Neural cell (in vitro differentiated cells): ENCODE measurements around the gene ZNF789. TPM values are rescaled to one million over a fixed set of nuclear protein-coding genes. Genes with fewer than 3 reads are reported as not detected.

Experiments used
- H2AFZ ChIP-seq: fragments of 200-600, 300-800 bp; sonication (generic), shearing (Covaris generic); 2 replicates; pipeline ENCODE4 v1.6.0; 2014; ENCODE audit warnings: low read depth, mild to moderate bottlenecking, antibody characterized with exemption, low read length, moderate library complexity
- H3F3A ChIP-seq: fragments of 200-600 bp; shearing (Covaris generic); 2 replicates; pipeline ENCODE4 v1.6.1; 2016; ENCODE audit warnings: mild to moderate bottlenecking, moderate library complexity, mixed read lengths, antibody characterized with exemption, low read length; ENCODE audit not compliant: insufficient read depth, poor library complexity, severe bottlenecking
- H3K27ac ChIP-seq: fragments of 200-600, 300-800 bp; sonication (generic), shearing (Covaris generic); 2 replicates; pipeline ENCODE4 v1.5.1; 2014; ENCODE audit warnings: mild to moderate bottlenecking, low read length, moderate library complexity
- H3K27me3 ChIP-seq: fragments of 300-800, 200-600 bp; sonication (generic), shearing (Covaris generic); 2 replicates; pipeline ENCODE4 v1.6.0; 2014; ENCODE audit warnings: mild to moderate bottlenecking, low read depth, low read length, moderate library complexity; ENCODE audit not compliant: insufficient read depth
- H3K36me3 ChIP-seq: fragments of 300-800, 200-600 bp; sonication (generic), shearing (Covaris generic); 2 replicates; pipeline ENCODE4 v1.5.1; 2014; ENCODE audit warnings: mild to moderate bottlenecking, antibody characterized with exemption, low read length, moderate library complexity; ENCODE audit not compliant: insufficient read depth
- H3K4me2 ChIP-seq: fragments of 300-800, 200-600 bp; sonication (generic), shearing (Covaris generic); 2 replicates; pipeline ENCODE4 v1.6.0; 2014; ENCODE audit warnings: mild to moderate bottlenecking, low read length
- H3K4me3 ChIP-seq: fragments of 300-800, 200-600 bp; sonication (generic), shearing (Covaris generic); 2 replicates; pipeline ENCODE4 v1.5.1; 2014; ENCODE audit warnings: mild to moderate bottlenecking, low read length, moderate library complexity
- H3K79me2 ChIP-seq: fragments of 200-600 bp; shearing (Covaris generic); replicated peaks from 2 replicates; pipeline ENCODE4 v1.6.0; 2014; ENCODE audit warnings: mild to moderate bottlenecking, low read length, moderate library complexity; ENCODE audit not compliant: insufficient read depth
- H3K9ac ChIP-seq: fragments of 300-800, 200-600 bp; sonication (generic), shearing (Covaris generic); 2 replicates; pipeline ENCODE4 v1.6.1; 2016; ENCODE audit warnings: mild to moderate bottlenecking, low read length, mixed read lengths
- H3K9me2 ChIP-seq: fragments of 200-600 bp; shearing (Covaris generic); 2 replicates; pipeline ENCODE4 v1.6.1; 2016; ENCODE audit warnings: mild to moderate bottlenecking, low read length, mixed read lengths; ENCODE audit not compliant: insufficient read depth
- H3K9me3 ChIP-seq: fragments of 200-600, 300-800 bp; sonication (generic), shearing (Covaris generic); 2 replicates; pipeline ENCODE4 v1.6.1; 2016; ENCODE audit warnings: mild to moderate bottlenecking, mixed run types, low read length, moderate library complexity, mixed read lengths
- H4K20me1 ChIP-seq: fragments of 200-600 bp; shearing (Covaris generic); 2 replicates; pipeline ENCODE4 v1.6.1; 2016; ENCODE audit warnings: mild to moderate bottlenecking, mixed run types; ENCODE audit not compliant: insufficient read depth
- EP300 ChIP-seq: fragments of 450-650 bp; conservative IDR thresholded peaks from 2 replicates; pipeline ENCODE4 v1.6.1; 2014; ENCODE audit warnings: antibody characterized with exemption, mild to moderate bottlenecking, moderate library complexity; ENCODE audit not compliant: poor library complexity, severe bottlenecking
- EZH2 ChIP-seq: fragments of 200-600, 300-800 bp; shearing (Covaris generic), sonication (generic); IDR thresholded peaks from 2 replicates; pipeline ENCODE4 v1.6.1; 2014; ENCODE audit warnings: antibody characterized with exemption, low read length, borderline replicate concordance, mild to moderate bottlenecking; ENCODE audit not compliant: insufficient read depth, poor library complexity, severe bottlenecking
- MXI1 ChIP-seq: fragments of 450-650 bp; conservative IDR thresholded peaks from 2 replicates; pipeline ENCODE4 v1.6.1; 2014; ENCODE audit warnings: antibody characterized with exemption, mild to moderate bottlenecking; ENCODE audit not compliant: poor library complexity, severe bottlenecking
- POLR2AphosphoS5 ChIP-seq: IDR thresholded peaks from 2 replicates; pipeline ENCODE4 v1.6.1; 2012
- RAD21 ChIP-seq: fragments of 450-650 bp; conservative IDR thresholded peaks from 2 replicates; pipeline ENCODE4 v1.6.1; 2014; ENCODE audit warnings: antibody characterized with exemption, mild to moderate bottlenecking, moderate library complexity
- TAF1 ChIP-seq: IDR thresholded peaks from 2 replicates; pipeline ENCODE4 v1.6.1; 2012; ENCODE audit warnings: low read depth
- polyA plus RNA-seq: library from polyadenylated mRNA; depleted of rRNA; stranded (reverse); fragments of >200 nt; gene quantifications from 2 replicates; pipeline ENCODE4 v1.2.3, GENCODE V29; 2014
- TF ChIP-seq, protein P1 (sequence below): fragments of 450-650 bp; IDR thresholded peaks from 2 replicates; pipeline ENCODE4 v1.5.1; 2014; ENCODE audit warnings: antibody characterized with exemption, mild to moderate bottlenecking, moderate library complexity; ENCODE audit not compliant: poor library complexity, severe bottlenecking
- TF ChIP-seq, protein P2 (sequence below): IDR thresholded peaks from 2 replicates; pipeline ENCODE4 v1.6.1; 2012; ENCODE audit warnings: borderline replicate concordance

The ZNF789 gene
- polyA plus RNA-seq, 1 donor from 2014 or later, result 49.9 TPM

DNA sequence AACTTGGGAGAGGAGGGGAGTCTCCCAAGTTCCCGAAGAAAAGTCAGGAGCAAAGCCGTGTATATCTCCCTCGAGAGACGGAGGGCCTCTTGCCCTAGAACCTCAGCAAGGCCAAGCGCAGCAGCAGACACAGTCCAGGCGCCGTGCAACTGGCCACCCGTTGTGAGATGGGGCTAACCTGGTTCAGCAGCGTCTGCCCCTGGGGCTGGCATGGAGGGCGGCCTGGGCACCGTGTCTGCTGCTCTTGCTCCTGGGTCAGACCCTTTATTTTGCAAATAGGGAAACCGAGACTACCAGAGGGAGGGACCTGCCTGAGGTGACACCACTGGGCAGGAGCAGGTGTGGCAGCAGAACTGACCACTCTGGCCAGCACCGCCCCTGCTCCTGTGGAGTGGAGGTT lies 20.1 kb upstream of the ZNF789 start:
- Histone ChIP-seq H2AFZ (no peak overlapping the region), H4K20me1 (no peaks in the 10 kb centered on the region), H3F3A (no peaks in the 10 kb centered on the region), H3K9me2 (no peaks in the 10 kb centered on the region), H3K9me3 (no peaks in the 10 kb centered on the region), H3K27ac (no peak overlapping the region), H3K36me3 (no peaks in the 10 kb centered on the region), H3K79me2 (no peaks in the 10 kb centered on the region), H3K27me3 (no peaks in the 10 kb centered on the region), H3K4me3 (no peak overlapping the region), H3K9ac (no peak overlapping the region), H3K4me2 (no peak overlapping the region)
- TF ChIP-seq TAF1, result no peak
- TF ChIP-seq POLR2AphosphoS5, result no peak
- no peak for TF ChIP-seq EP300
- TF ChIP-seq RAD21, result no peak
- TF ChIP-seq EZH2, result no peak
- TF ChIP-seq MXI1, result no peak
- TF ChIP-seq, protein P1, sequence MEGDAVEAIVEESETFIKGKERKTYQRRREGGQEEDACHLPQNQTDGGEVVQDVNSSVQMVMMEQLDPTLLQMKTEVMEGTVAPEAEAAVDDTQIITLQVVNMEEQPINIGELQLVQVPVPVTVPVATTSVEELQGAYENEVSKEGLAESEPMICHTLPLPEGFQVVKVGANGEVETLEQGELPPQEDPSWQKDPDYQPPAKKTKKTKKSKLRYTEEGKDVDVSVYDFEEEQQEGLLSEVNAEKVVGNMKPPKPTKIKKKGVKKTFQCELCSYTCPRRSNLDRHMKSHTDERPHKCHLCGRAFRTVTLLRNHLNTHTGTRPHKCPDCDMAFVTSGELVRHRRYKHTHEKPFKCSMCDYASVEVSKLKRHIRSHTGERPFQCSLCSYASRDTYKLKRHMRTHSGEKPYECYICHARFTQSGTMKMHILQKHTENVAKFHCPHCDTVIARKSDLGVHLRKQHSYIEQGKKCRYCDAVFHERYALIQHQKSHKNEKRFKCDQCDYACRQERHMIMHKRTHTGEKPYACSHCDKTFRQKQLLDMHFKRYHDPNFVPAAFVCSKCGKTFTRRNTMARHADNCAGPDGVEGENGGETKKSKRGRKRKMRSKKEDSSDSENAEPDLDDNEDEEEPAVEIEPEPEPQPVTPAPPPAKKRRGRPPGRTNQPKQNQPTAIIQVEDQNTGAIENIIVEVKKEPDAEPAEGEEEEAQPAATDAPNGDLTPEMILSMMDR, result no peak
- TF ChIP-seq, protein P2, sequence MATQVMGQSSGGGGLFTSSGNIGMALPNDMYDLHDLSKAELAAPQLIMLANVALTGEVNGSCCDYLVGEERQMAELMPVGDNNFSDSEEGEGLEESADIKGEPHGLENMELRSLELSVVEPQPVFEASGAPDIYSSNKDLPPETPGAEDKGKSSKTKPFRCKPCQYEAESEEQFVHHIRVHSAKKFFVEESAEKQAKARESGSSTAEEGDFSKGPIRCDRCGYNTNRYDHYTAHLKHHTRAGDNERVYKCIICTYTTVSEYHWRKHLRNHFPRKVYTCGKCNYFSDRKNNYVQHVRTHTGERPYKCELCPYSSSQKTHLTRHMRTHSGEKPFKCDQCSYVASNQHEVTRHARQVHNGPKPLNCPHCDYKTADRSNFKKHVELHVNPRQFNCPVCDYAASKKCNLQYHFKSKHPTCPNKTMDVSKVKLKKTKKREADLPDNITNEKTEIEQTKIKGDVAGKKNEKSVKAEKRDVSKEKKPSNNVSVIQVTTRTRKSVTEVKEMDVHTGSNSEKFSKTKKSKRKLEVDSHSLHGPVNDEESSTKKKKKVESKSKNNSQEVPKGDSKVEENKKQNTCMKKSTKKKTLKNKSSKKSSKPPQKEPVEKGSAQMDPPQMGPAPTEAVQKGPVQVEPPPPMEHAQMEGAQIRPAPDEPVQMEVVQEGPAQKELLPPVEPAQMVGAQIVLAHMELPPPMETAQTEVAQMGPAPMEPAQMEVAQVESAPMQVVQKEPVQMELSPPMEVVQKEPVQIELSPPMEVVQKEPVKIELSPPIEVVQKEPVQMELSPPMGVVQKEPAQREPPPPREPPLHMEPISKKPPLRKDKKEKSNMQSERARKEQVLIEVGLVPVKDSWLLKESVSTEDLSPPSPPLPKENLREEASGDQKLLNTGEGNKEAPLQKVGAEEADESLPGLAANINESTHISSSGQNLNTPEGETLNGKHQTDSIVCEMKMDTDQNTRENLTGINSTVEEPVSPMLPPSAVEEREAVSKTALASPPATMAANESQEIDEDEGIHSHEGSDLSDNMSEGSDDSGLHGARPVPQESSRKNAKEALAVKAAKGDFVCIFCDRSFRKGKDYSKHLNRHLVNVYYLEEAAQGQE, result no peak

DNA sequence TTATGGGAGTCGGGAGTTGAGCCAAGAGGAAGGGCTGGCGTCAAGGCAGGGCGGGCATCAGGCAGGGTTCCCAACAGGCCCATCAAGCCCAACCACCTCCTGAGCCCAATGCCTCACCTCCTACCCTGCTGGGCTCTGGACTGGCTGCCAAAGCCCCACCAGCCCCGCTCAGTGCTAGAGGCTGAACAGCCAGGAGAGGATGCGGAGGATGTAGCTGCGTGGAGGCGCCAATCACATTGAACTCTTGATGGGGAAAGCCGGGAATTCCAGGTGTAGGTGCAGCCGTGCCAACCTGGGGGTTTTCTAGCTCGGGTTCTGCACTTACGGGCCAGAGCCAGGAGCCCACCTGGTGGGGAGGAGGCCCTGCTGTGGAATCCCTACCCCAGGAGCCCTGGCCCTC lies 19.6 kb upstream of the ZNF789 start:
- H4K20me1 ChIP-seq, result no peaks in the 10 kb centered on the region
- H3K4me2 ChIP-seq, result no peak overlapping the region
- no peak overlapping the region for H2AFZ ChIP-seq
- no peak overlapping the region for H3K4me3 ChIP-seq
- no peaks in the 10 kb centered on the region for H3K79me2 ChIP-seq
- H3K27me3 ChIP-seq, result no peaks in the 10 kb centered on the region
- no peaks in the 10 kb centered on the region for H3F3A ChIP-seq
- no peaks in the 10 kb centered on the region for H3K36me3 ChIP-seq
- H3K27ac ChIP-seq, result no peak overlapping the region
- TF ChIP-seq, protein P1, result no peak
- TF ChIP-seq EP300 (no peak), TAF1 (no peak)
- H3K9ac ChIP-seq, result no peak overlapping the region
- no peaks in the 10 kb centered on the region for H3K9me2 ChIP-seq
- no peaks in the 10 kb centered on the region for H3K9me3 ChIP-seq
